DOHH2 (cell line): ENCODE measurements around the gene WDR5B.

ENCODE experiments used
- CTCF ChIP-seq: fragments of 200-600 bp; sonication (generic); IDR thresholded peaks from one replicate; pipeline ENCODE4 v1.5.1; 2014; ENCODE audit warnings: antibody characterized with exemption, mild to moderate bottlenecking, low read depth, low read length; ENCODE audit not compliant: poor library complexity, severe bottlenecking
- EZH2phosphoT487 ChIP-seq: fragments of 200-600 bp; sonication (generic); IDR thresholded peaks from 2 replicates; pipeline ENCODE4 v1.6.1; 2017; ENCODE audit warnings: borderline replicate concordance, mild to moderate bottlenecking, antibody characterized with exemption, low read length, moderate library complexity, mixed read lengths

DNA sequence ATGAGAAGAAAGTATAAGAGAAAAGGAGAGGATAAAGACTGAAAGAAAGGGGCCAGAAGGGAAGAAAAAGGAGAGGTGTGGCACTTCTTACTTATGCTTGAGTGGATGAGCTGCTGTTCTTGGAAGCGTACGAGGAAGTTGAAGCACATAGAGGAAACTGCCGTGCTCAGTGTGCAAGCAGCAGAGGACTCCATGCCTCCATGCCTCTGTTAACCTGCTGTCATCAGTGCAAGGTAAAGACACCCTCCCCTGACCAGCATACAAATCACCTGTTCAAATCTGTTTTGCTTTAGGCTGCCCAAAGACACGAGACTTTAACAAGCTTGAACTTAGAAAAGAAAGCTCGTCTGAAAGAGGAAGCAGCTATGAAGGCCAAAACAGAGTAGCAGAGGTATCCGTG lies 6.4 kb downstream of the WDR5B start:
- no peak for TF ChIP-seq CTCF
- TF ChIP-seq EZH2phosphoT487: no peak
